Loucy (cell line): ENCODE results near the gene DBN1.

Source experiments
- EZH2phosphoT487 ChIP-seq: fragments of 200-600 bp; IDR thresholded peaks from 2 replicates; pipeline ENCODE4 v1.6.1; 2018; ENCODE audit warnings: antibody characterized with exemption, mild to moderate bottlenecking, moderate library complexity, borderline replicate concordance
- TF ChIP-seq, protein P1 (sequence below): fragments of 200-600 bp; sonication (generic); conservative IDR thresholded peaks from 2 replicates; pipeline ENCODE4 v1.5.1; 2014; ENCODE audit warnings: mild to moderate bottlenecking, antibody characterized with exemption, low read length

DNA sequence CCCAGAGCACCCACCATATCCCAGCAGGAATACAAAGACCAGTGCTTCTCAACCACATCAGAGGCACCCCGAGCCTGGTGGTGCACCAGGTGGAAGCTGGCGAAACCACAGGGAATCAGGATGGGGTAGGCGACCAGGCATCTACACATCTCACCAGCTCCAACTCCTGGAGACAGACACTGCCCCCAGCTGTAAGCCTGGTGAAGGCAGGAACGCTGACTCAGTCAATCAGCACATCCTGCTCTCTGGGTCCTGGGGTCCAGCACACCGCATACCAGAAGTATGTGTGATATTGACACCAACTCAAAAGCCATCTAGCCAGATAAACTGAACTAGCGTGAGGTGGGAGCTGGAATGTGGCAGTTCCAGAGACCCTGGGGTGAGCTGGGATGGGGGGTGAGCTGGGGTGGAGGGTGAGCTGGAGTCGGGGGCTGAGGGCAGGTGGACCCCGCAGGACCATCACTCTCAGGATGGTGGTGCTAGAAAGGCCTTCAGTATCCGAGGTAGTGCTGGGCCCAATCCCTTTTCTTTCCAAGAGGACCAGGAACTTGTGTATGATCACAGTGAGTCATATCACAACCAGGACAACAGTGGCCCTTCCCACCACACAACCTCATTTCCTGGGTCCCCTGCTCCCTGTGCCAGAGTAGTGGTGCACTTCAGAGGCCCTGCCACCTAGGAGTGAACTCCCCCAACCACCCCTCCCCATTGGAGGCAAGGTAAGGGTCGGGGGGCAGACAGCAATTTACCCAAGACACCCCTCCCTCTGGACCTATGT lies 2.5 kb downstream of the DBN1 start:
- TF ChIP-seq, protein P1, sequence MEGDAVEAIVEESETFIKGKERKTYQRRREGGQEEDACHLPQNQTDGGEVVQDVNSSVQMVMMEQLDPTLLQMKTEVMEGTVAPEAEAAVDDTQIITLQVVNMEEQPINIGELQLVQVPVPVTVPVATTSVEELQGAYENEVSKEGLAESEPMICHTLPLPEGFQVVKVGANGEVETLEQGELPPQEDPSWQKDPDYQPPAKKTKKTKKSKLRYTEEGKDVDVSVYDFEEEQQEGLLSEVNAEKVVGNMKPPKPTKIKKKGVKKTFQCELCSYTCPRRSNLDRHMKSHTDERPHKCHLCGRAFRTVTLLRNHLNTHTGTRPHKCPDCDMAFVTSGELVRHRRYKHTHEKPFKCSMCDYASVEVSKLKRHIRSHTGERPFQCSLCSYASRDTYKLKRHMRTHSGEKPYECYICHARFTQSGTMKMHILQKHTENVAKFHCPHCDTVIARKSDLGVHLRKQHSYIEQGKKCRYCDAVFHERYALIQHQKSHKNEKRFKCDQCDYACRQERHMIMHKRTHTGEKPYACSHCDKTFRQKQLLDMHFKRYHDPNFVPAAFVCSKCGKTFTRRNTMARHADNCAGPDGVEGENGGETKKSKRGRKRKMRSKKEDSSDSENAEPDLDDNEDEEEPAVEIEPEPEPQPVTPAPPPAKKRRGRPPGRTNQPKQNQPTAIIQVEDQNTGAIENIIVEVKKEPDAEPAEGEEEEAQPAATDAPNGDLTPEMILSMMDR: no peak
- TF ChIP-seq EZH2phosphoT487: no peak
